Measurements from ENCODE around the gene YJEFN3.

GRCh38 chr19:19515642-19516519, 12.8 kb upstream of the YJEFN3 start, which contains the start of gene NDUFA13:
- no peak for TF ChIP-seq CTCF (IDR thresholded peaks at IDR 0.05)
- TF ChIP-seq POLR2A (IDR thresholded peaks at IDR 0.05) = peak in 1 of 2 donors; percentile 73
- TF ChIP-seq POLR2AphosphoS5 (IDR thresholded peaks at IDR 0.05) = peak; percentile 99 to 100 (median 100)
- no peak for TF ChIP-seq EP300 (IDR thresholded peaks at IDR 0.05)
